K562 (cell line): Measurements from ENCODE around the gene SPTLC3. TPM values are rescaled to one million over a fixed set of nuclear protein-coding genes. Genes with fewer than 3 reads are reported as not detected.

ENCODE experiments used
- ATAC-seq: fragments of 200-7000 bp; cut with Tn5 transposase; 3 replicates; pipeline ENCODE4 v1.9.1; 2020; ENCODE audit warnings: moderate library complexity
- BruUV-seq: library from RNA; stranded (reverse); fragments of 400-500 nt; replicated peaks from 2 replicates; lab custom pipeline; 2021; lab: Mats Ljungman, UMichigan
- CTCF ChIA-PET: fragments of 300-600 bp; formaldehyde crosslinking; extraction: SDS; loops from one replicate; lab custom pipeline; 2021; ENCODE audit warnings: low intra/inter-chr PET ratio; lab: Yijun Ruan, JAX
- POLR2A ChIA-PET: fragments of 300-600, 350-650 bp; sonication (Branson Sonifier 250); formaldehyde crosslinking; extraction: SDS; loops from one replicate; lab custom pipeline; 2021; ENCODE audit warnings: antibody characterized with exemption, inconsistent platforms; lab: Yijun Ruan, JAX
- DNase-seq, 4 experiments: peaks; one replicate each; pipeline versions ENCODE4 v3.0.0 to v3.0.0-alpha.2; 2011 to 2018; ENCODE audit warnings: low spot score in 3 of 4, mixed read lengths in 3 of 4; ENCODE audit errors: extremely low read depth in 1 of 4
- FAIRE-seq: peaks from 2 replicates; lab custom pipeline; 2011; peaks lifted over from hg19 to GRCh38; lab: Jason Lieb, UNC
- H2AFZ ChIP-seq: 2 replicates; pipeline ENCODE4 v1.6.0; 2011; ENCODE audit warnings: low read depth, low read length, control low read depth, inconsistent platforms
- H3K27ac ChIP-seq: fragments of 200-600 bp; 3 replicates; pipeline ENCODE4 v1.8.0; 2011; ENCODE audit warnings: low read depth, mild to moderate bottlenecking, control low read depth, inconsistent platforms, low read length, moderate library complexity, mixed read lengths; ENCODE audit errors: extremely low read depth
- H3K27me3 ChIP-seq, 2 experiments: fragments of 300-600 bp in 1 of 2; 2 replicates in 1 of 2; 3 replicates in 1 of 2; pipeline versions ENCODE4 v1.6.0 to v1.8.0; 2011; ENCODE audit warnings: inconsistent platforms in 2 of 2, low read length in 2 of 2, mild to moderate bottlenecking in 1 of 2, mixed read lengths in 1 of 2, moderate library complexity in 1 of 2; ENCODE audit not compliant: control insufficient read depth in 2 of 2, insufficient read depth in 2 of 2
- H3K36me3 ChIP-seq: fragments of 300-600 bp; 3 replicates; pipeline ENCODE4 v1.8.0; 2011; ENCODE audit warnings: mild to moderate bottlenecking, low read length, inconsistent platforms; ENCODE audit not compliant: control insufficient read depth, insufficient read depth
- H3K4me1 ChIP-seq, 2 experiments: fragments of 200-600 bp in 1 of 2; replicated peaks in 1 of 2; 2 replicates in 1 of 2; 3 replicates in 1 of 2; pipeline versions ENCODE4 v1.5.1 to v1.8.0; 2011; ENCODE audit warnings: inconsistent platforms in 2 of 2, low read length in 2 of 2, mild to moderate bottlenecking in 1 of 2, mixed read lengths in 1 of 2, moderate library complexity in 1 of 2; ENCODE audit not compliant: control insufficient read depth in 2 of 2, insufficient read depth in 2 of 2
- H3K4me2 ChIP-seq: 2 replicates; pipeline ENCODE4 v1.6.1; 2011; ENCODE audit warnings: low read length, control low read depth, inconsistent platforms, mixed read lengths; ENCODE audit not compliant: insufficient read depth
- H3K4me3 ChIP-seq: fragments of 200-600 bp; sonication (generic), shearing (Covaris generic); 2 replicates; pipeline ENCODE4 v1.5.1; 2016; ENCODE audit warnings: control low read depth, inconsistent platforms
- H3K79me2 ChIP-seq: fragments of 200-600 bp; 3 replicates; pipeline ENCODE4 v1.8.0; 2011; ENCODE audit warnings: low read length, inconsistent platforms; ENCODE audit not compliant: control insufficient read depth, insufficient read depth
- H3K9ac ChIP-seq, 2 experiments: 2 replicates each; pipeline versions ENCODE4 v1.6.0 to v1.6.1; 2011; ENCODE audit warnings: low read depth in 2 of 2, low read length in 2 of 2, control low read depth in 1 of 2, inconsistent platforms in 1 of 2, mild to moderate bottlenecking in 1 of 2, mixed read lengths in 1 of 2; ENCODE audit not compliant: insufficient read depth in 1 of 2
- H3K9me1 ChIP-seq: one replicate; pipeline ENCODE4 v1.6.0; 2011; ENCODE audit warnings: inconsistent platforms, mild to moderate bottlenecking, low read length, moderate library complexity; ENCODE audit not compliant: control insufficient read depth, insufficient read depth
- H3K9me3 ChIP-seq: replicated peaks from 2 replicates; pipeline ENCODE4 v1.5.1; 2011; ENCODE audit warnings: low read depth, low read length, inconsistent platforms; ENCODE audit not compliant: control insufficient read depth, insufficient read depth
- H4K20me1 ChIP-seq: replicated peaks from 2 replicates; pipeline ENCODE4 v1.6.1; 2011; ENCODE audit warnings: low read length, inconsistent platforms, mixed read lengths; ENCODE audit not compliant: control insufficient read depth, insufficient read depth
- CBX5 ChIP-seq: IDR thresholded peaks from 2 replicates; pipeline ENCODE4 v1.6.1; 2014; ENCODE audit warnings: low read depth, borderline replicate concordance
- E2F3 ChIP-seq: fragments of 250-450 bp; sonication (Bioruptor Pico); IDR thresholded peaks from 2 replicates; pipeline ENCODE4 v1.4.0; 2020; ENCODE audit warnings: mild to moderate bottlenecking
- ESRRB ChIP-seq: fragments of 250-450 bp; sonication (Bioruptor Pico); IDR thresholded peaks from 2 replicates; pipeline ENCODE4 v1.5.0; 2020; ENCODE audit warnings: mild to moderate bottlenecking, moderate library complexity, borderline replicate concordance
- ETV5 ChIP-seq: sonication (generic); formaldehyde crosslinking; IDR thresholded peaks from 2 replicates; pipeline ENCODE4 v1.4.0; 2020; ENCODE audit warnings: low read depth, mild to moderate bottlenecking, missing genetic modification reagents
- NFXL1 ChIP-seq: fragments of 450-650 bp; formaldehyde crosslinking; IDR thresholded peaks from 2 replicates; pipeline ENCODE4 v1.4.0; 2021; ENCODE audit warnings: mild to moderate bottlenecking
- SRSF3 ChIP-seq: fragments of 200-400 bp; formaldehyde crosslinking; IDR thresholded peaks from 2 replicates; pipeline ENCODE4 v1.6.1; 2016; ENCODE audit warnings: mild to moderate bottlenecking, low read length, moderate library complexity; ENCODE audit not compliant: insufficient read depth
- YY1 ChIP-seq, 3 experiments: IDR thresholded peaks; 2 replicates each; pipeline ENCODE4 v1.6.1; 2011; ENCODE audit warnings: low read length in 2 of 3, mild to moderate bottlenecking in 2 of 3, moderate library complexity in 2 of 3, borderline replicate concordance in 1 of 3, control low read depth in 1 of 3, low read depth in 1 of 3; ENCODE audit not compliant: insufficient read depth in 3 of 3, insufficient replicate concordance in 2 of 3, control insufficient read depth in 1 of 3, insufficient read length in 1 of 3; ENCODE audit errors: extremely low read depth in 1 of 3
- ZBTB11 ChIP-seq, 3 experiments: fragments of 200-800 bp in 1 of 3; fragments of 250-450 bp in 1 of 3; fragments of 450-650 bp in 1 of 3; sonication (Bioruptor Pico) in 1 of 3; sonication (Bioruptor generic) in 1 of 3; formaldehyde crosslinking in 1 of 3; IDR thresholded peaks; 2 replicates each; pipeline versions ENCODE4 v1.6.1 to v1.8.0; 2016 to 2022; ENCODE audit warnings: mild to moderate bottlenecking in 2 of 3, missing genetic modification characterization in 2 of 3, missing compliant biosample characterization in 1 of 3, moderate library complexity in 1 of 3
- ZBTB17 ChIP-seq: fragments of 450-650 bp; formaldehyde crosslinking; IDR thresholded peaks from 2 replicates; pipeline ENCODE4 v1.4.0; 2020; ENCODE audit warnings: mild to moderate bottlenecking
- ZNF384 ChIP-seq: IDR thresholded peaks from 2 replicates; pipeline ENCODE4 v1.6.1; 2012; ENCODE audit warnings: low read depth, low read length, improper control_type of control experiment
- ZNF780A ChIP-seq: fragments of 250-450 bp; sonication (Bioruptor Pico); IDR thresholded peaks from 2 replicates; pipeline ENCODE4 v1.5.0; 2021; ENCODE audit warnings: mild to moderate bottlenecking
- WGBS: fragments of 100-300 bp; shearing (Covaris generic); methylation state at CpG from one replicate; pipeline ENCODE4 v1.1.6; 2016; ENCODE audit warnings: low coverage, mixed read lengths; ENCODE audit not compliant: insufficient coverage; ENCODE audit errors: missing lambda C conversion rate; 5-methylcytosine and 5-hydroxymethylcytosine counted together
- in situ Hi-C: fragments of 300-500 bp; cut with MboI; formaldehyde crosslinking; loops from 4 replicates; pipeline ENCODE4 v1.15.0; 2018; ENCODE audit warnings: inconsistent platforms, mixed read lengths
- intact Hi-C: fragments of 100-400 bp; cut with micrococcal nuclease; formaldehyde crosslinking; loops from 2 replicates; pipeline ENCODE4 v1.14.2; 2022
- polyA plus RNA-seq, 8 experiments: library from polyadenylated mRNA; depleted of rRNA in 4 of 8; stranded (reverse) in 5 of 8; unstranded in 3 of 8; fragments of >200 nt; fragmentation: Nextera tagmentation in 2 of 8; fragmentation: Illumina TruSeq in 1 of 8; extraction: Ambion mirVana in 2 of 8; extraction: Trizol in 1 of 8; gene quantifications; 2 replicates each; pipeline versions ENCODE4 v1.2.1 to v1.2.3, GENCODE V29; 2011 to 2014; ENCODE audit warnings: inconsistent platforms in 1 of 8, missing spikeins in 1 of 8
- total RNA-seq, 7 experiments: library from RNA; depleted of rRNA in 6 of 7; stranded (reverse); fragments of >200 nt in 6 of 7; fragmentation: Illumina TruSeq in 2 of 7; extraction: Trizol in 2 of 7; gene quantifications; 2 replicates each; pipeline versions ENCODE4 v1.2.1 to v1.2.3, GENCODE V29; 2011 to 2021; ENCODE audit warnings: low replicate concordance in 1 of 7
- TF ChIP-seq, protein P1 (sequence below), 2 experiments: IDR thresholded peaks; 2 replicates each; pipeline ENCODE4 v1.6.1; 2011; ENCODE audit warnings: borderline replicate concordance in 1 of 2, control low read depth in 1 of 2, low read depth in 1 of 2, low read length in 1 of 2, mild to moderate bottlenecking in 1 of 2, mixed read lengths in 1 of 2, moderate library complexity in 1 of 2; ENCODE audit not compliant: insufficient read depth in 1 of 2, insufficient read length in 1 of 2, poor library complexity in 1 of 2, severe bottlenecking in 1 of 2; ENCODE audit errors: extremely low read depth in 1 of 2

Gene SPTLC3
- total and polyA plus RNA-seq, 9 of the 15 experiments (the other 6 are each of a cell fraction or from before 2014, with no cell fraction given): not detected

- no peak for TF ChIP-seq ZBTB11 (CRISPR knock-in tag; IDR thresholded peaks at IDR 0.05)
- no peak for TF ChIP-seq ZNF384
- TF ChIP-seq ZNF780A (CRISPR knock-in tag): no peak
- TF ChIP-seq SRSF3: no peak
- no peak for TF ChIP-seq NFXL1
Observed at GRCh38 chr20:13170771-13171170, 162.0 kb downstream of the SPTLC3 start (continued).

DNA sequence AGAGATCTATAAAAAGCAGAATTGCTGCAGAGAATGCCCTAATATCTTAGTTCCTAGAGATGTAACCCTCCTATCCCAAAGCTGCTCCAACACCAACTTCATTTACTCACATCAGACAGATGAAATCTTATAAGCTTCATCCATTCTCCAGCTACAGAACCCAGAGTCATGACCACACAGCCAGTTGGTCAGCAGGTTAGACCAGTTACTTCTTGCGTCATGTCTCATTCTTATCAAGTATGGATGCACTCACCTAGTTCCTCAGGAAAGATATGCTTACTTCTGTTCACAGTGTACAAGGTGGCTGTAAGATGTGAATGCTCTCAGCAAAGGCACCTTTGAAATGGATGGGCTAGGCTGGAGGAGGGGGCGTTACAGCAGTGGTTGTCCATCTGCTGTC, 164.4 kb downstream of the SPTLC3 start:
- no peak for ATAC-seq
- Histone ChIP-seq H3K27me3 (no peaks in the 10 kb centered on the region), H3K4me3 (no peak overlapping the region), H3K9me1 (no peaks in the 10 kb centered on the region), H2AFZ (no peak overlapping the region), H3K9me3 (no peaks in the 10 kb centered on the region), H3K79me2 (no peaks in the 10 kb centered on the region), H3K4me1 (no peaks in the 10 kb centered on the region), H3K36me3 (no peaks in the 10 kb centered on the region), H3K4me2 (no peak overlapping the region), H3K27ac (no peak overlapping the region), H3K9ac (no peak overlapping the region), H4K20me1 (no peaks in the 10 kb centered on the region)
- WGBS: 0% methylated on average over 2 of the region's 2 CpGs
- TF ChIP-seq CBX5 (no peak), YY1 (IDR thresholded peaks at IDR 0.05; ENCODE audit: borderline replicate concordance in 1 of 3, control insufficient read depth in 1 of 3, extremely low read depth in 1 of 3, insufficient read depth in 3 of 3, insufficient read length in 1 of 3, insufficient replicate concordance in 2 of 3, low read depth in 1 of 3, low read length in 2 of 3) (no peak), ZBTB17 (CRISPR knock-in tag) (no peak), E2F3 (CRISPR knock-in tag) (no peak), ETV5 (CRISPR knock-in tag) (no peak), ESRRB (CRISPR knock-in tag) (no peak)
- TF ChIP-seq, protein P1, sequence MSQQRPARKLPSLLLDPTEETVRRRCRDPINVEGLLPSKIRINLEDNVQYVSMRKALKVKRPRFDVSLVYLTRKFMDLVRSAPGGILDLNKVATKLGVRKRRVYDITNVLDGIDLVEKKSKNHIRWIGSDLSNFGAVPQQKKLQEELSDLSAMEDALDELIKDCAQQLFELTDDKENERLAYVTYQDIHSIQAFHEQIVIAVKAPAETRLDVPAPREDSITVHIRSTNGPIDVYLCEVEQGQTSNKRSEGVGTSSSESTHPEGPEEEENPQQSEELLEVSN (IDR thresholded peaks at IDR 0.05; ENCODE audit: borderline replicate concordance in 1 of 2, extremely low read depth in 1 of 2, insufficient read depth in 1 of 2, insufficient read length in 1 of 2, low read depth in 1 of 2, low read length in 1 of 2, poor library complexity in 1 of 2, severe bottlenecking in 1 of 2): no peak
- FAIRE-seq: no peak
- POLR2A ChIA-PET: no interaction called here
- no peak for DNase-seq
- CTCF ChIA-PET: no interaction called here
- intact Hi-C loops (no loop called here), in situ Hi-C loops (no loop called here)
- no TSS peak for BruUV-seq
